GM19099 (cell line): ENCODE results near the gene SLC7A8.

Experiments
- POLR2A ChIP-seq: IDR thresholded peaks from 3 replicates; pipeline ENCODE4 v1.6.1; 2011; ENCODE audit warnings: low read depth; ENCODE audit not compliant: insufficient read length; ENCODE audit errors: extremely low read depth

SLC7A8 gene

DNA sequence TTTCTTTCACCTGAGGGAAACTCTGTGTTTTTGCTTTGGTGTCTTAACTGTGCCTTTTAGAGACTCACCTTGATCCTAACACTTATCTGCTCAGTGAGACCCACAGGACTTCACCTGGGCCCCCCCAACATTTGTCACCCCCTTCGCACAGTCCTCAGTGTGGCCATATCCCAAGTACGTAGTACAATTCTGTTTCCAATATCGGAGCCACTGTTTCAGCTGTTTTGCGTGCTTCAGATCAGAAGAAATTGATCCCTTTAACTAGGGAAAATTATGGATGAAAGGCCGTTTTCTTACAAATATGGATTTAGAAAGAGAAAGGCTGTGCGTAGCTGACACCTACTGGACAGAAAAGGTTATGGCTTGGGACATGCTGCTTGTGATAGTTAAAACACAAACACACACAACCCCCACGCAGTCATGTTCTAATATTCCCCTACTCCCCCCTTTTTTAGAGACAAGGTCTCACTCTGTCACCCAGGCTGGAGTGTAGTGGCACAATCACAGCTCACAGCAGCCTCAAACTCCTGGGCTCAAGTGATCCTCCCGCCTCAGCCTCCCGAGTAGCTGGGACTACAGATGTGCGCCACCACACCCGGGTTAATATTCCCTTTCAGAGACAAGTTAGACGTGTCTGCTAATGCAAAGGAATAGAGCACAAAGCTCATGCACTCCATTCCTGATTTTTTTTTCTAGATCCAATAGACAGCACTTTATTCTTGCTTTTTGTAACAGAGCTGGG, 3.6 kb upstream of the SLC7A8 start:
- no peak for TF ChIP-seq POLR2A

GRCh38 chr14:23185063-23185462, 1.6 kb upstream of the SLC7A8 start:
- TF ChIP-seq POLR2A: no peak

- TF ChIP-seq POLR2A: no peak
These were observed 346 bp downstream of the SLC7A8 start for GRCh38 chr14:23183158-23183470.

- TF ChIP-seq POLR2A: no peak
These were observed 895 bp downstream of the SLC7A8 start for GRCh38 chr14:23182372-23183157.

DNA sequence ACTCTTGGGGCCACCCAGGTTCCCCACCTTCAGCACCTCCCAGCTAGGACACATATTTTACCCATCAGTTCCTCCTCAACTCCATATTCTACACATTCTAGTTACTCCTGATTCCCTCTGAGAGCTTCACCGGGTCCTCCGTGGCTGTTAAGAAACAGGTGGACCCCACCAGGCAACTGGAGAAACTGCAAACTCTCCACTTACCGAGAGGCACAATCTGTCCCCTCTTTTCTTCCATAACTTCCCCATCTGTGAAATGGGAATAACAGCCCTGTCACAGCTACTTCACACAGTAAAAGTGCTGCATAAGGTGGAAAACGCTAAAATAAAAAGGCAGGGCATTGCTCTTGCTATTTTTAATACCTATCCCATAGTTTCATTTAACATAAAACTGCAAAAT, 1.5 kb downstream of the SLC7A8 start:
- no peak for TF ChIP-seq POLR2A

- no peak for TF ChIP-seq POLR2A
These were observed 2.0 kb downstream of the SLC7A8 start for GRCh38 chr14:23181453-23181852.

GRCh38 chr14:23177181-23177580, 6.3 kb downstream of the SLC7A8 start:
- TF ChIP-seq POLR2A: no peak

DNA sequence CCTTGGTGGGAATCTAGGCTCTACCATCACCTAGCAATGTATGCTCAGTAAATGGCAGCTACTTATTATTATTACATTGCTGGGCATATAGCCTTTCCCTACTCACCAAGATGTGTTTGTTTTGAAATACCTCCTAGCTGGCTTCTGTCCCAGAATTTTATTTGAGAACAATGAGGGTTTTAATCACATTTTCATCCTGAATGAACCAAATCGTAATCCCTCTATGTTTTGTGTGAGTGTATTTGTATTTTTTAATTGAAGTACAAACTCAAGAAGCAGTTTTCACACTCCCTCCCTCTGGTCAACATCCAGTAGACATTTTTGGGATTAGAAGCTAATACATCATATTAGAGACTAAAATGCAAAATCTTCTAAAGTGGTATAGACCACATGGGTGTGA, 7.6 kb downstream of the SLC7A8 start:
- no peak for TF ChIP-seq POLR2A

DNA sequence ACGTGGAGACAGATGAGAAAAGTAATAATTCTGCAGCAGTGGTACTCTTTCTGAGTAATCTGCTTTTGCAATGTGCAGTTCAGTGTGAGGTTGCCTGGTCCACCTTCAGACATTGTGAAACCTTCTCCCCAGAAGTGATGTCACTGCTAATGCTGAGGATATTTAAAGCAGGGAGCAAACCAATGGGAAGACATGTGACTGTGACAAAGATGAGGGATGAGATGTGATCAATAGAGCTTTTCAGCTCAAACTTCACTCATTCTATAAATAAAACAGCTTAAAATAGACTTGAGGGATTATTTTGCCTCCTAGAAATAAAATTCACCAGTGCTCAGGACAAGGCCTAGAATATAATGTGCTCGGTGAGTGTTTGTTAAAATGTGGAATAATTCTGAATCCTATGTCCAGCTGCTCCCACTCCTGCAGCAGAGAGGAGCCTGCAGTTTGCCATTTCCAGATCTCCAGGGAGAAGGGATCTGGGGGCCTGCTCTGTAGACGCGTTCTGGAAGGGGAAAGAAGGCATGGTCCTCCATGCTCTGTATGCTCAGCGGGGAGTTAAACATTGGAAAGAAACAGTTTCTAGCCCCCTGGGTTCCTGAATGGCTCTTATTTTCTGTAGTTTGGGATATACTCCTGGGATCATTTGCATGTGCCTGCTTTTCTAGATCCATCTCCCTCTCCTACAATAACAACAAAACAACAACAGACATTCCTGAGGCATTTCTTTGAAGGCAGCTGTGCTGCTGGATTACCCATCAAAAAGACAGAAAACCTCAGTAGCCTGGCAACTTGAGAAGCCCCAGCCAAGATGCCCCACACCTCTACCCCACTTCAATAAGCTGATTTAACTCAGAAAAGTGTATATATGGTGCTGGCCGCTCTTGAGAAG, 8.9 kb downstream of the SLC7A8 start:
- no peak for TF ChIP-seq POLR2A

DNA sequence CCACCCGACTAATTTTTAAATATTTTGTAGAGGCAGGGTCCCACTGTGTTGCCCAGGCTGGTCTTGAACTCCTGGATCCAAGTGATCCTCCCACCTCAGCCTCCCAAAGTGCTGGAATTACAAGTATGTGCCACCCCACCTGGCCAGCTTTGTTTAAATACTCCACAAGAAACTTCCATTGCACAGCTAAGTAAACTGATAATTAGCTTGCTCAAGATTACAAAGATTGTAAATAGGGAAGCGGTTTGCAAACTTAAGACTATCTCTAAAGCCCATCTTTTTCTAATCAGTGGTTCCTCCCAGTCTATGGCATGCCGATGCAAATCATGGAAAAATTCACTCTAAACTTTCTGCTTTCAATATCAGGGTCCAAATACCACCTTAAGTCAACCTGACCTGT, 9.7 kb downstream of the SLC7A8 start:
- no peak for TF ChIP-seq POLR2A

- no peak for TF ChIP-seq POLR2A
These were observed 10.4 kb downstream of the SLC7A8 start for GRCh38 chr14:23173031-23173430.

DNA sequence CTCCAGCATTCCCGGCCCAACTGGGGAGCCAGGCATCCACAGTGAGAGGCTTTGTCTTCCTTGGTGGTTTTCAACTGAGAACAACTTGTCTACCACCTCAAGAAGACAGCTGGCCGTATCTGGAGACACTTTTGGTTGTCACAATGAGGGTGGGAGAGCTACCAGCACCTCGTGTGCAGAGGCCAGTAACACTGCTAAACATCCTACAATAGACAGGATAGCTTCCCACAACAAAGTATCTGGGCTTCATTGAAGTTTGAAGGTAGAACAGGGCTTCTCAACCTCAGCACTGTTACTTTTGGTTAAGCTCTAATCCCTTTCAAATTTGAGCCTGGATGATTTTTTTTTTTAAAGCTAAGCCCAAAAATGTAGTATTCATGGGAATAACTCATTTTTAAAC, 10.9 kb downstream of the SLC7A8 start:
- TF ChIP-seq POLR2A: no peak

GRCh38 chr14:23172096-23172495, 11.4 kb downstream of the SLC7A8 start:
- no peak for TF ChIP-seq POLR2A

GRCh38 chr14:23171222-23171975, 12.1 kb downstream of the SLC7A8 start:
- no peak for TF ChIP-seq POLR2A

DNA sequence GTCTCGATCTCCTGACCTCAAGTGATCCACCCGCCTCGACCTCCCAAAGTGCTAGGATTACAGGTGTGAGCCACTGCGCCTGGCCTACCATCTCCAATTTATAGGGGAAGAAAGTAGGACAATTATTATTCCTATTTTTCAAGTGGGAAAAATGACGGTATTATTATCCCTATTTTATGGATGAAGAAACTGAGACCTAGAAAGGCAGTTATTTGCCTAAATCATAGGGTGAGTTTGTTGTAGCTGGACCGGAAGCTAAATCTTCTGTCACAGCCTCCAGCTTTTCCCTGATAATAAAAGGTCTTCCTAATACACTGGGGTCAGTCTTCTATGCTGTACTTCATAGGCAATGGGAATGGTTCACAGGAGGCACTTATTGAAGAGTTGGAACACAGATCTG, 13.8 kb downstream of the SLC7A8 start:
- TF ChIP-seq POLR2A: no peak
